ENCODE results near the gene IFT43. TPM values are rescaled to one million over a fixed set of nuclear protein-coding genes. Genes with fewer than 3 reads are reported as not detected.

IFT43 gene
- total and polyA plus RNA-seq, 9 of the 15 experiments (the other 6 are each of a cell fraction or from before 2014, with no cell fraction given), result 4.9 to 12.8 (median 8.0) TPM

DNA sequence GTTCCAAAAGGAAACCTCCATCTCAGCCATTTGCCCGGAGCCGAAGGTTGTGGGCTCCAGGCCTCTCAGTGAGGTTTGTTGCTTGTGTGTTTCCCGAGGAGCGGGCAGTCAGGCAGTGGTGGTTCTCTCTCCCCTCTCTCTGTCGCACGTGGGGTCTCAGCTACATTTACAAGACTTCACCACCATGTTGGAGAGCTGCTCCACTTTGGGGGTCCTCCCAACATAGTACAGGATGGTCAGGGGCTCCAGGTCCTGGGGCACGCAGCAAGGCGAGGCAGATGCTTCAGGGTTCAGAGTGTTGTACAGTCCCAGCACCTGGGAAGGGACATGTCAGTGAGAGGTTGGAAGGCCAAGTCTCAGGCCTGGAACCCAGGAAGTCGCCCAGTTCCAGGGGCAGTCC, 26.5 kb upstream of the IFT43 start:
- intact Hi-C loops (cut with micrococcal nuclease), result no loop called here
- no peak overlapping the region for H3K9ac ChIP-seq (ENCODE audit: insufficient read depth in 1 of 2, low read depth in 2 of 2, low read length in 2 of 2)
- H4K20me1 ChIP-seq (replicated peaks; ENCODE audit: control insufficient read depth, insufficient read depth, low read length), result no peaks in the 10 kb centered on the region
- H3K4me3 ChIP-seq, result no peak overlapping the region
- no peak overlapping the region for H3K27ac ChIP-seq (ENCODE audit: extremely low read depth, low read depth, low read length)
- no peak overlapping the region for H3K4me2 ChIP-seq (ENCODE audit: insufficient read depth, low read length)
- WGBS (ENCODE audit: insufficient coverage, low coverage, missing lambda C conversion rate), result 100% methylated on average over 2 of the region's 9 CpGs
- H3K9me3 ChIP-seq (replicated peaks; ENCODE audit: control insufficient read depth, insufficient read depth, low read depth, low read length), result no peaks in the 10 kb centered on the region
- TF ChIP-seq ZNF282 (CRISPR knock-in tag; IDR thresholded peaks at IDR 0.05) (no peak), ZNF707 (CRISPR knock-in tag; conservative IDR thresholded peaks at IDR 0.05) (no peak), TCFL5 (CRISPR knock-in tag; conservative IDR thresholded peaks at IDR 0.05) (no peak), DIDO1 (tag; IDR thresholded peaks at IDR 0.05; ENCODE audit: low read depth) (no peak), RB1 (IDR thresholded peaks at IDR 0.05; ENCODE audit: low read depth) (no peak), HDAC3 (IDR thresholded peaks at IDR 0.05; ENCODE audit: borderline replicate concordance, partially characterized antibody) (no peak), NFATC3 (IDR thresholded peaks at IDR 0.05) (no peak), SPI1 (IDR thresholded peaks at IDR 0.05; ENCODE audit: borderline replicate concordance, low read depth, low read length) (no peak), ZNF583 (CRISPR knock-in tag; IDR thresholded peaks at IDR 0.05) (no peak), ERF (CRISPR knock-in tag; IDR thresholded peaks at IDR 0.05) (no peak), HDAC2 (IDR thresholded peaks at IDR 0.05) (no peak), FOXJ3 (CRISPR knock-in tag; IDR thresholded peaks at IDR 0.05) (no peak), FOXK1 (CRISPR knock-in tag; IDR thresholded peaks at IDR 0.05; ENCODE audit: borderline replicate concordance) (no peak), WHSC1 (IDR thresholded peaks at IDR 0.05; ENCODE audit: low read length) (no peak), POLR3G (IDR thresholded peaks at IDR 0.05; ENCODE audit: extremely low read depth, insufficient read length, insufficient replicate concordance) (no peak)
- ChIA-PET CTCF (ENCODE audit: low intra/inter-chr PET ratio) (no interaction called here), POLR2A (no interaction called here)
- H3K36me3 ChIP-seq (ENCODE audit: control insufficient read depth, insufficient read depth, low read length), result no peaks in the 10 kb centered on the region
- no peaks in the 10 kb centered on the region for H3K27me3 ChIP-seq (ENCODE audit: control insufficient read depth in 2 of 2, insufficient read depth in 2 of 2, low read length in 2 of 2)
- FAIRE-seq (no peak), DNase-seq (ENCODE audit: extremely low read depth in 1 of 4, low spot score in 3 of 4) (no peak), ATAC-seq (no peak)
- in situ Hi-C loops (cut with MboI), result no loop called here
- BruUV-seq (replicated peaks), result no TSS peak
- H2AFZ ChIP-seq (ENCODE audit: low read depth, low read length), result no peak overlapping the region
- no peaks in the 10 kb centered on the region for H3K9me1 ChIP-seq (ENCODE audit: control insufficient read depth, insufficient read depth, low read length)
- H3K4me1 ChIP-seq (replicated peaks in 1 of 2; ENCODE audit: control insufficient read depth in 2 of 2, insufficient read depth in 2 of 2, low read length in 2 of 2), result peaks cover 2 to 4% of the 10 kb centered on the region in 2 experiments; a peak in 2 of 5 replicates
- H3K79me2 ChIP-seq (ENCODE audit: control insufficient read depth, insufficient read depth, low read length), result no peaks in the 10 kb centered on the region

Data from K562 (cell line).